HepG2 (cell line): ENCODE measurements around the gene ZGRF1. TPM values are rescaled to one million over a fixed set of nuclear protein-coding genes. Genes with fewer than 3 reads are reported as not detected.

Experiments
- BRF2 ChIP-seq: sonication (generic); formaldehyde crosslinking; IDR thresholded peaks from 2 replicates; pipeline ENCODE4 v1.8.1; 2022; ENCODE audit warnings: mild to moderate bottlenecking, missing genetic modification reagents
- CREBL2 ChIP-seq: sonication (generic); formaldehyde crosslinking; IDR thresholded peaks from 2 replicates; pipeline ENCODE4 v1.8.1; 2023; ENCODE audit warnings: missing genetic modification reagents, mild to moderate bottlenecking, borderline replicate concordance
- GTF3A ChIP-seq: sonication (generic); formaldehyde crosslinking; conservative IDR thresholded peaks from 2 replicates; pipeline ENCODE4 v1.4.0; 2020; ENCODE audit warnings: mild to moderate bottlenecking, missing genetic modification reagents
- MTF2 ChIP-seq: sonication (generic); formaldehyde crosslinking; IDR thresholded peaks from 2 replicates; pipeline ENCODE4 v1.5.0; 2020; ENCODE audit warnings: missing genetic modification reagents, borderline replicate concordance
- NBN ChIP-seq: fragments of 450-650 bp; conservative IDR thresholded peaks from 2 replicates; pipeline ENCODE4 v1.6.1; 2017
- NFRKB ChIP-seq: fragments of 450-650 bp; IDR thresholded peaks from 2 replicates; pipeline ENCODE4 v1.6.1; 2017
- PAWR ChIP-seq: sonication (generic); formaldehyde crosslinking; IDR thresholded peaks from 2 replicates; pipeline ENCODE4 v1.4.0; 2020; ENCODE audit warnings: missing genetic modification reagents, mild to moderate bottlenecking, borderline replicate concordance
- POGK ChIP-seq: sonication (generic); formaldehyde crosslinking; conservative IDR thresholded peaks from 2 replicates; pipeline ENCODE4 v1.8.0; 2022; ENCODE audit warnings: mild to moderate bottlenecking, moderate library complexity, missing genetic modification reagents
- SMARCE1 ChIP-seq: fragments of 450-650 bp; IDR thresholded peaks from 2 replicates; pipeline ENCODE4 v1.6.1; 2017; ENCODE audit warnings: borderline replicate concordance
- YY1 ChIP-seq: IDR thresholded peaks from 2 replicates; pipeline ENCODE4 v1.6.1; 2011; ENCODE audit warnings: low read length, low read depth, moderate library complexity, mild to moderate bottlenecking; ENCODE audit not compliant: insufficient read depth, insufficient replicate concordance
- ZFY ChIP-seq: sonication (generic); formaldehyde crosslinking; IDR thresholded peaks from 2 replicates; pipeline ENCODE4 v1.4.0; 2020; ENCODE audit warnings: missing genetic modification reagents
- ZIK1 ChIP-seq: sonication (generic); formaldehyde crosslinking; IDR thresholded peaks from 2 replicates; pipeline ENCODE4 v1.5.0; 2020; ENCODE audit warnings: mild to moderate bottlenecking, low read depth, missing genetic modification reagents, borderline replicate concordance
- ZKSCAN5 ChIP-seq: sonication (generic); formaldehyde crosslinking; IDR thresholded peaks from 2 replicates; pipeline ENCODE4 v1.5.1; 2020; ENCODE audit warnings: mild to moderate bottlenecking, missing genetic modification reagents
- ZNF101 ChIP-seq: sonication (generic); formaldehyde crosslinking; IDR thresholded peaks from 2 replicates; pipeline ENCODE4 v1.4.0; 2020; ENCODE audit warnings: mild to moderate bottlenecking, low read depth, missing genetic modification reagents, borderline replicate concordance
- ZNF121 ChIP-seq: sonication (generic); formaldehyde crosslinking; IDR thresholded peaks from 2 replicates; pipeline ENCODE4 v1.5.0; 2020; ENCODE audit warnings: mild to moderate bottlenecking, missing genetic modification reagents
- ZNF30 ChIP-seq: sonication (generic); formaldehyde crosslinking; IDR thresholded peaks from 2 replicates; pipeline ENCODE4 v1.5.0; 2020; ENCODE audit warnings: mild to moderate bottlenecking, missing genetic modification reagents
- ZNF451 ChIP-seq: sonication (generic); formaldehyde crosslinking; IDR thresholded peaks from 2 replicates; pipeline ENCODE4 v1.5.0; 2020; ENCODE audit warnings: mild to moderate bottlenecking, missing genetic modification reagents
- ZNF615 ChIP-seq: sonication (generic); formaldehyde crosslinking; IDR thresholded peaks from 2 replicates; pipeline ENCODE4 v1.5.0; 2020; ENCODE audit warnings: mild to moderate bottlenecking, missing genetic modification reagents, borderline replicate concordance
- ZNF678 ChIP-seq: sonication (generic); formaldehyde crosslinking; IDR thresholded peaks from 2 replicates; pipeline ENCODE4 v1.4.0; 2020; ENCODE audit warnings: mild to moderate bottlenecking, missing genetic modification reagents
- ZNF780A ChIP-seq: sonication (generic); formaldehyde crosslinking; IDR thresholded peaks from 2 replicates; pipeline ENCODE4 v1.8.0; 2022; ENCODE audit warnings: mild to moderate bottlenecking, missing genetic modification reagents, moderate library complexity
- ZNF891 ChIP-seq: sonication (generic); formaldehyde crosslinking; IDR thresholded peaks from 2 replicates; pipeline ENCODE4 v1.5.0; 2020; ENCODE audit warnings: mild to moderate bottlenecking, missing genetic modification reagents
- polyA plus RNA-seq, 8 experiments: library from polyadenylated mRNA; depleted of rRNA in 3 of 8; stranded (reverse) in 7 of 8; unstranded in 1 of 8; fragments of >200 nt; fragmentation: Illumina TruSeq in 4 of 8; extraction: Trizol in 4 of 8; gene quantifications; 2 replicates each; pipeline versions ENCODE4 v1.2.1 to v1.2.3, GENCODE V29; 2011 to 2016; ENCODE audit warnings: low read depth in 4 of 8, missing spikeins in 1 of 8, mixed read lengths in 1 of 8; ENCODE audit not compliant: insufficient read depth in 1 of 8
- total RNA-seq, 5 experiments: library from RNA; depleted of rRNA; stranded (reverse); fragments of >200 nt; fragmentation: Illumina TruSeq; extraction: Trizol; gene quantifications; 2 replicates each; pipeline ENCODE4 v1.2.3, GENCODE V29; 2016; ENCODE audit warnings: low read depth in 1 of 5
- TF ChIP-seq, protein P1 (sequence below): sonication (generic); formaldehyde crosslinking; IDR thresholded peaks from 2 replicates; pipeline ENCODE4 v1.5.1; 2020; ENCODE audit warnings: missing genetic modification reagents, mild to moderate bottlenecking, borderline replicate concordance

The ZGRF1 gene
- total and polyA plus RNA-seq, 2 of the 13 experiments (the other 11 are each of a cell fraction or from before 2014, with no cell fraction given) = 8.6 to 15.9 TPM

DNA sequence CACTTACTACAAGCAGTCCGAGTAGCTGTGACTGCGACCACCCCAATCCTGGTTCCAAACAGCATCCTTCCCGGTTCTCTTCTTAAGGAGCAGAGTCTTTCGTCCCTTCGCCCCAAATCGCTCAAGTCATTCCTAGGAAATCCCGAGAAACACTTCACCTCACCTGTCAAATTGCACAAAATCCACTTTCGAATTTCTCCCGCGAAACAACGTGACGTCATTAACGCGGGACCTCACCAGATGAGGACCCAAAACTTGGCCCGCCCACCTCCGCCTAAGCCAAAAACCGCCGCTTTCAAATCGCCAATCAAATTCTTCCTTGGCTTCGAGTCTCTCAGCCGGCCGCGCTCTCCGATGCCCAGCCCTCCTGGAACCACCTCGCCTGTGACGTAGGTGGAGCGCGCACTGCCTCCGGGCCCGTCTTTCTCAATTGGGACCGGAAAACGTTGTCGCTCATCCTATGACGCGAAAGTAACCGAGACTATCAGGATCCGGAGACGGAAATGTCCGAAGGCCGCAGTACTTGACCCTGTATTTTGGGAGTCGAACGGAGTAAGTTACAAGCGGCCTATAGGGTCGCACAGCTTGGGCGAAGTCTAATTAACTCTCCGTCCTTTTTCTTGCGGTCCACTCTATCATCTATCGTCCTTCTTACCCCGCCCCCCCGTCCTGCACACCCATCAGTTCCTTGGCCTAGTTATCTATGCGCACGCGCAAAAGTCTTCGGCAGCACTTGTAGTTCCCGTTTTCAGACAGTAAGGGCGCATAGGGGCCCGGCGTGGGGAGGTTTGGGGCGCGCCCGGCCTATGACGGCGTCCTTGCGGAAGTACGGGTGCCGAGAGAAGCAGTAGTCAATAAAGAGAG is at the start of gene ZGRF1, which contains the start of gene LARP7 (continued):
- TF ChIP-seq MTF2 (CRISPR knock-in tag) (no peak), ZNF451 (CRISPR knock-in tag) (no peak), ZFY (peak; percentile 98), POGK (CRISPR knock-in tag) (peak; percentile 21; the same call in 1 of the 2 replicates), YY1 (peak; percentile 17), ZNF101 (CRISPR knock-in tag) (no peak), ZNF891 (0 out of 2 replicates have a peak, but pooled peaks have one; percentile 63), GTF3A (CRISPR knock-in tag) (no peak), ZNF615 (CRISPR knock-in tag) (peak; percentile 81; the same call in 1 of the 2 replicates), BRF2 (CRISPR knock-in tag) (0 out of 2 replicates have a peak, but pooled peaks have one; percentile 68), NBN (no peak), ZNF30 (CRISPR knock-in tag) (no peak), CREBL2 (CRISPR knock-in tag) (no peak), ZNF121 (CRISPR knock-in tag) (no peak), ZKSCAN5 (CRISPR knock-in tag) (no peak), NFRKB (no peak), ZIK1 (CRISPR knock-in tag) (no peak), PAWR (CRISPR knock-in tag) (no peak), ZNF780A (no peak), SMARCE1 (no peak), ZNF678 (CRISPR knock-in tag) (no peak)
- TF ChIP-seq, protein P1, sequence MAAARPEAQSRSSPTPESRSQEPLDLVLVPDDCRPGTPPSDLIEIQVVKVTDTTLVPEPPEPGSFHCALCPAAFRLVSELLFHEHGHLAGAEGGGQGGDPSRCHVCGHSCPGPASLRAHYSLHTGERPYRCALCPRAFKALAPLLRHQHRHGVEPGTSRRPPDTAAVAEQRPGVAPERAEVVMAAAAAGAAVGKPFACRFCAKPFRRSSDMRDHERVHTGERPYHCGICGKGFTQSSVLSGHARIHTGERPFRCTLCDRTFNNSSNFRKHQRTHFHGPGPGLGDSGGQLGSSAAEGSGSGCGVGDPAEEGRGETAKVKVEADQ = no peak
